ENCODE results near the gene SH3D19.
"Not testable (repeated sequence)": the region's sequence is repeated elsewhere in the genome, so short reads cannot be mapped to it uniquely, and the experiment has no call there.

The SH3D19 gene

DNA sequence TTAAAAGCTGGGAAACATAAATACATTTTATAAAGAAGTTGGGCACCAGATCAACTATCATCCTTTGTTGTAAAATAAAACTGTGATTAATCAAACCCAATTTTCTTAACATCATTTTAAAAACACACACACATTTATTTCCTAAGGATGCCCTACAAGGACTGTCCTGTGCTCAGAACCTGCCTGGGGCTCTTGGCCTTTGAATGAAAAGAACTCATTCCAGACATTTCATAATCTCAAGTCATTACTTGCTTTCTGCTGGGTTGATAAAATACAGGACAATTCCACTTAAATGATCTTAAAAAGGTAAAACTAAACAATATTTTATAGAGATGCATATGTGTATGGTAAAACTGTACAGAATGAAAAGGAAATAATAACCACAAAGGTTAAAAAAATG is 2.8 kb downstream of the SH3D19 start:
- DNase-seq (ENCODE audit: low read depth, low spot score), result no peak

DNA sequence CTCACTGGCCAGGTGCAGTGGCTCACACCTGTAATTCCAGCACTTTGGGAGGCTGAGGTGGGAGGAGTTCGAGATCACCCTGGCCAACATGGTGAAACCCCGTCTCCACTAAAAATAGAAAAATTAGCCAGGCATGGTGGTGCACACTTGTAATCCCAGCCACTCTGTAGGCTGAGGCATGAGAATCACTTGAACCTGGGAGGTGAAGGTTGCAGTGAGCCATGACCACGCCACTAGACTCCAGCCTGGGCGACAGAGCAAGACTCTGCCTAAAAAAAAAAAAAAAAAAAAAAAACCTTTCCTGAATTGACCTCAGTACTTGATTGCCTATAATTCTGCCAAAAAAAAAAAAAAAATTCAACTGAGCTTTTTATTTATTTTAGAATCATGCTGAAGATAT is 3.2 kb downstream of the SH3D19 start:
- not testable (repeated sequence) for DNase-seq (ENCODE audit: low read depth, low spot score)

DNA sequence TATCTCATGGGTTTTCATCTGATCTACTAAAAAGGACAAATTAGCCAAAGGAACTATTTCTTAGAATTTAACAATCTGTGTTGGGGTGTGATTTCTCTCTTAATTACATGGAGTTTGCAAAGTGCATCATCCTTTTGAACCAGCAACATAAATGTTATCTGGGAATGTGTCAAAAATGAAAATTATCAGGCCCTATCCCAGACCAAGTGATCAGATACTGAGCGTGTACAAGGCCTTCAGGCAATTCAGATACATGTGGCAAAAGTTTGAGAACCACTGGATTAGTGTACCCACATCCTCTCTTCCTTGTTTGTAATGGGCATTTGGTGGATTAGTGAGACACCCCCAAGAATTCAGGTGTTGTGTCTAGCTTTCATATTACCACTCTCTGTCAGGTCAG is 3.8 kb downstream of the SH3D19 start:
- DNase-seq (ENCODE audit: low read depth, low spot score), result no peak

DNA sequence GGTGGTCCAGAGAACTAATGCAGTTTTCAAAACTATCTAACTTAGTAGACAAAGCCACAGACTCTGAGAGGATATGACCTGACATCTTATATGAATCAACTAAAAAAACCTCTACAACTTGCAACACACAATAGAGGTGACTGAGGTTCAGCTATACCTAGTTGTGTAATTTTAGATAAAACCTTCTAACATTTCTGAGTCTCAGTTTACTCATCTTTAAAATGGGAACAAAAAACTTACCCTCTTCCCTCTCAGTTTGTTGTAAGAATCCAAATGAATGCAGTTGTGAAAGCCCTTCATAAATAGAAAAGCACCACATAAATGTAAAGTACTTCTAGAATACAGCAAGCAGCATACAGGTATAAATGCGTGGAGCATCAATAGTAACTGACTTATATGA is 5.9 kb downstream of the SH3D19 start:
- no peak for DNase-seq (ENCODE audit: low read depth, low spot score)

DNA sequence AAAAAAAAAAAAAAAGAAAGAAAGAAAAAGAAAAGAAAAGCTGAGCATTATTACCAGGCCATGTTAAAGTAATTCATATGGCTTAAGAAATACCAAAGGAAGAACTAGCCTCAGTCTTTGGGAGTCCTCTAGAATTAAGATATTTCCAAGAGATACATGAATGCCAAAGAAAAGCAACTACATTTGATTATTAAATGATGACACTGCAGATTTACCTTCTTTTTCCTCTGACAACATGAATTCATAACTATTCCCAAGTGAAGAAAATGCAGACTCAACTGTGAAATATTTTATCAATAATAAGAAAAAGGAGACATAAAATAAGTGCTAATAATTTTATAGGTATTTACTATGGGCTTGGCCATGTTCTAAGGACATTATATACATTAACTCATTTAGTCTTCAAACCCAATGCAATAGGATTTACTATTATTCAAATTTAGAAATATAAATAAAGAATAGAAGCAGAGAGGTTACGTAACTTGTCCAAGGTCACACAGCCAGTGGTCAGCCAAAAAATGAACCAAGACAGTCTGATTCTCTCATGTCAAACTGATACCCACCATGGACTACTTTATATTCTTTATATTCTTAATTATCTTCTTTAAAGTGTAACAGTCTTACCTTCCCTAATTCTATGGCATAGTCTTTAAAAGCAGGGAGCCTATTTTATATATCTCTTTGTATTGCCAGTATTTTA is 6.9 kb downstream of the SH3D19 start:
- no peak for DNase-seq (ENCODE audit: low read depth, low spot score)

DNA sequence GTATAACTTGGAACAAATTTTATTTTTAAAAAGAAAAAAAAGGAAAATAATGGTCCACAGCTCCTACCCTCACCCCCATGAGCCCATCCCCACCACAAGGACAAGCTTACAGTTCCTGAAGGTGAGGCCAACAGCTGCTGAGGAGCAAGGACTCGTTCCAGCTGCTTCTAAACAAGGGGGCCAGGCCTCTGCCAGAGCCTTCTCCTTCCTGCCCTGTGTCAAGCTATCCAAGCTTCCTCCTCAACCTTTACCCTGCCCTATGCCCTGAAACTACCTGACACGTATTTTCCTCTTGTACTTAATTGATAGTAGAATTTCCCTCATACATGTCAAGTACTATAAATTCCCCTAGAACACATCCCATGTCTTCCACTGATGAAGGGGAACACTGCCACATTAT is 8.8 kb downstream of the SH3D19 start:
- DNase-seq (ENCODE audit: low read depth, low spot score), result no peak

DNA sequence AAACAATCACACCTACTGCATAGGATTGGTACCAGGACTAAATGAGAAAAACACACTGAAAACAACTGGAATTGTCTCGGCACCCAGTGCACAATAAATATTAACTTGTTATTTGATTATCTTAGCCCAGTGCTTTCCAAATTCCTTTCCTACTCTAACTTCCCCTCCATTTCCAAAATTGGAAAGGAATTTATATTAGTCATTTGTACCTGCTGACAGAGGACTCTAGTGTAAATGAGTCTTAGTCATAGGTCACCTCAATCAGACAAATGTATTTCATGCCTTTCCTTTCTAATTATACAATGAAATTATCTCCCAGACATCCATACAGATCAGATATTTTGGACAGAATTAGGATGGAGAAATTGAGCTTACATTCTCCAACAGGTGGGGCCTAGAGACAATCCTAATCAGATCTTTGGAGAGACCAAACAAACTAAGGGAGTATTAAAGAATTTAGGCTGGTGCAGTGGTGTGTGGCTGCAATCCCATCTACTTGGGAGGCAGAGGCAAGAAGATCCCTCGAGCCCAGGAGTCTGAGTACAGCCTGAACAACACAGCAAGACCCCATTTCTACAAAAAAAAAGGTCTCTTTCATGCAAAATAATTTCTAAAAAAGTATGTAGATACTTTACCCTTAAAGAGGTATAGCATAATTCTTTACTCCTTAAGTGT is 10.1 kb downstream of the SH3D19 start:
- no peak for DNase-seq (ENCODE audit: low read depth, low spot score)

DNA sequence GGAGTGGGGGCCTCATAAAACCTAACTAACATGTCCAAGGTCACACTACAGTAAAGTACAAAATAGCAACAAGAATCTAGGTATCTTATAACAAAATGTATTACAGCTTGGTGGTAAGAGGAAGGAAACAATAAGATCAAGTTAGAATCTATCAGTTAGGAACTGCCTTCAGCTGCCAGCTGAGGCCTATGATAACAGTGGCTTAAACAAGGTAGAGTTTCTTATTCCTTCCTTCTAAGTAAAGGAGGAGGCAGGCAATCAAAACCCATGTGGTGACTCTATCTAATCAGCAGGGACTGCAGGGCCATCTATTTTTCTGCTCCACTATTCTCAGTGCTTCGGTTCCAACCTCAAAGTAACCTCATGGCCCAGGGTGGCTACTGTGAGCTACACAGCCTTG is 10.9 kb downstream of the SH3D19 start:
- DNase-seq (ENCODE audit: low read depth, low spot score), result no peak

DNA sequence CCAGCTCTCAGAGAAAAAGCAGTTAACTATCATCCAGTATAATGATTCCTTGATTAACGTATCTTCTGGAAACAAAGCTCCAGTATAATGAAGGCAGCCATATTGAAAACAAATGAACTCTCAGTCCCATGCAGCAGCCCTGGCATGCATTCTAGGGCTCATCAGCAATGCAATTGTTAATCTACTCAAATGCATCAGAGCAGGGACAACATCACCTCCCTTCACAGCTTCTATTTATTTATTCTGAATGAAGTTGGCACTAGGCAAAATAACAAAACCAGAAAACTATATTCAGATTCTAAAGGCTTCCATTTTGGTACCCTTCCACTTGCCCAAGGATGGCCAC is 11.4 kb downstream of the SH3D19 start:
- no peak for DNase-seq (ENCODE audit: low read depth, low spot score)

DNA sequence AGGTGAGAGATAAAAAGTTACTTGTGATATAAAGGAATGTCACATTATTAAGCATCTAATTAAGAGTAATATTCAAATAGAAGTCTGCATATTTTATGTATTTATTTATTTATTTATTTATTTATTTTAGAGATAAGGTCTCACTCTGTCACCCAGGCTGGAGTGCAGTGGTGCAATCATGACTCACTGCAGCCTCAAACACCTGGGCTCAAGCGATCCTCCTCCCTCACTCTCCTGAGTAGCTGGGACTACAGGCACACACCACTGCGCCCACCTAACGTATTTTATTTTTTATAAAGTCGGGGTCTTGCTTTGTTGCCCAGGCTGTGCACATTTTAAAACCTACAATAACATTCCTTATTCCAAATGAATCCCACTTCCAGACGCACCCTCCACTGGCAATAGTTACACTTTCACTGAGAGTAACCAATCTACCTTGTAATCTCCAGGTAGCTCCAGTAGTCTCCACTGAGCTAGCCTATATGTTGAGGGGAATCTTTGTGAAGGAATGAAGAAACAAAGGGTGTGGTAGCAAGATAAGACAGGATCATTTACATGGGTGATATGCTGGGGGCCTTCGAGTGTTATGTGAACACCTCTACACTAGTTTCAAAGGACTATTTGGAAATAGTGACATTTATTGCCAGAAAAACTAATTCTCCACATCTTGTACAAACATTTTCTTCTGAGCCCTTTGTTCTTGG is 11.9 kb downstream of the SH3D19 start:
- no peak for DNase-seq (ENCODE audit: low read depth, low spot score)

DNA sequence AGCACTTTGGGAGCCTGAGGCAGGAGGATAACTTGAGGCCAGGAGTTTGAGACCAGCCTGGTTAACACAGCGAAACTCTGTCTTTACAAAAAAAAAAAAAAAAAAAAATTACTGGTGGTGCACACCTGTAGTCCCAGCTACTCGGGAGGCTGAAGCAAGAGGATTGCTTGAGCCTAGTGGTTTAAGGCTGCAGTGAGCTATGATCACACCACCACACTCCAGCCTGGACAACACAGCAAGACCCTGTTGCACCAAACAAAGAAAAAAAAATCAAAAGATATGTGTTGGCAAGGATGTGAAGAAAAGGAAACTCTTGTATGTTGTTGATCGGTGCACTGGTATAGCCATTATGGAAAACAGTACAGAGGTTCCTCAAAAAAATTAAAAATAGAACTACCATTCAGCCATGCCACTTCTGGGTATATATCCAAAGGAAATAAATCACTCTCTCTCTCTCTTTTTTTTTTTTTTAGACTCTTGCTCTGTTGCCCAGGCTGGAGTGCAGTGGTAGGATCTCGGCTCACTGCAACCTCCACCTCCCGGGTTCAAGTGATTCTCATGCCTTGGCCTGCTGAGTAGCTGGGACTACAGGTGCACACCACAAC is 15.2 kb downstream of the SH3D19 start:
- no peak for DNase-seq (ENCODE audit: low read depth, low spot score)

DNA sequence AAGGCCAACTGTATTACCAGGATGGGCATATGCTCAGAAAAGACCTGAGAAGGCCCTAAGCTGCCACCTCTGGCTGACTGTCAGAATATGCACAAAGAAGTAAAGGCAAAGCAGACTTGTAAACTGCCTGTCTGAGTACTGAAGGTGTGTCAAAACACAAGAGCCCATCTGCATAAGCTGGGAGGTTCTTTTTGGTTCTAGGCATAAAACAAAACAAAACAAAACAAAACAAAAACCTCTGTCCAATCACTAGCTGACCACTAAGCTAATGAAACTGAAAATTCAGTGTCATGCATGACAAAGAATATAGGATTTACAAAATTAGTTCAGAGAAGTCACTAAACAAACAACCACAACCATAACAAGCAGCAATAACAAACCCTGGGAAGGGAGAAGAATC is 20.6 kb downstream of the SH3D19 start:
- no peak for DNase-seq (ENCODE audit: low read depth, low spot score)

DNA sequence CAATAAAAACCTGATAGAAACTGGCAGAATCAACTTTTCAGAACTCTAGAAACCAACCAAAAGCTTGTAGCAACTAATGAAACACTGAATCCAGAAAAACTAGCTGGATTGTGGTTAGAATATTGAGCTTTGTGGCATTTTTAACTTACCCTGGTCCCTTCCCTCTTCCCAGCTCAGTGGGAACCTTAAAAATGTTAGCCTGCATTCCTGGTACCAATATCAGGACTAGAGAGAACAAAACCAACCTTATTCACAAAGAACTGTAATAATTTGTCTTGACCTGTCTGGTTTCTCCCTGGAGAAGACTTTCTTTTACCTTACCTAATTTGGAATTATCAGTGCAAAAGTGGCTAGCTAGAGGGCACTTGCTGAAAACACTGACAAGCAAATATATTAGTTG is 21.2 kb downstream of the SH3D19 start:
- no peak for DNase-seq (ENCODE audit: low read depth, low spot score)

DNA sequence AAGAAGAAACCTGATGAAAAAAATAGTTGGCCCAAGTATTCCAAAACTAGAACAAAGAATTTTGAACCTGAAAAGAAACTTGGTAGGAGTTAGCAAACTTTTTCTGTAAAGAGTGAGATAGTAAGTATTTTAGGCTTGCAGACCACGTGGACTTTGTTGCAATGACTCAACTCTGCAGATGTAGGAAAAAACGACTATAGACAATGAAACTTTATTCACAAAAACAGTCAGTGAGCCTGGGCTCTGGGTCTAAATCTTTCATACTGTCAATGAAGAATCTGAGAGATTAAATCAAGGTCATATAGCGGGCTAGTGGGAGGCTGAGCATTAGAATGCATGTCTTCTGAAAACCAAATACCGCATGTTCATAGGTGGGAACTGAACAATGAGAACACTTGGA is 23.0 kb downstream of the SH3D19 start:
- DNase-seq (ENCODE audit: low read depth, low spot score), result no peak

DNA sequence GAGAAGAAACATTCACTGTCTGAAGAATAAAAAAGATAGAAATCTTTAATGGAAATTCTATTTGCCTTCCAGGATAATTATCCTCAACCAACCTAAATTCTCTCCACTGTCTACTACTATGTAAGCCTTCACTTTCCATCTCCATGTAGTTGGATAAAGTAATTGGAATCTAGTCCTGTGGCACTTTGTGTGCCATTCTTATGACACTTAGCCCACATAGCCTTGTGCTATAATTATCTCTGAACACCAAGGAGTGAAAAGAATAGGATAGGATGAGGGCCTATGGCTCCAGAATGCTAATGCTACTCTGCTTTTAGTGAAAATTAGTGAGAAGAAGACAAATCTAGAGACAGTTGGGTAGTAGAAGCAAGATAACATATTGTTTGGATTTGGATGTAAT is 28.2 kb downstream of the SH3D19 start:
- DNase-seq (ENCODE audit: low read depth, low spot score), result no peak

DNA sequence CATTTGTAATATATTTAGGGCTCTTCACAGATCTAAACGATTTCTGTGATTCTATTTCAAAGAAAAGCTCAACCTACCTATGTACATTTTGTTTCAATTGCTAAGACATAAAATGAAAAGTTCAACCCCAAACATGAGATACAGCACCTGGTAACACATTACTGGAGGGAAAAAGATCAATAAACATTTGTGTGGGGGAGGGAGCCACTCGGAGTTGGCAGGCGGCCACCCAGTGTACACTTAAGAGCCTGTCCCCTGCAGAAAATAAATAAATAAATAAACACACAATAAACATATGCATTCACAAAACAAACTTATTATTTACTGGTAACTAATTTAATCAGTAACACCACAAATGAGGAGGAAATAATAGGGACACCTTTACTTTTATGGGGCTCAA is 29.2 kb downstream of the SH3D19 start:
- no peak for DNase-seq (ENCODE audit: low read depth, low spot score)

DNA sequence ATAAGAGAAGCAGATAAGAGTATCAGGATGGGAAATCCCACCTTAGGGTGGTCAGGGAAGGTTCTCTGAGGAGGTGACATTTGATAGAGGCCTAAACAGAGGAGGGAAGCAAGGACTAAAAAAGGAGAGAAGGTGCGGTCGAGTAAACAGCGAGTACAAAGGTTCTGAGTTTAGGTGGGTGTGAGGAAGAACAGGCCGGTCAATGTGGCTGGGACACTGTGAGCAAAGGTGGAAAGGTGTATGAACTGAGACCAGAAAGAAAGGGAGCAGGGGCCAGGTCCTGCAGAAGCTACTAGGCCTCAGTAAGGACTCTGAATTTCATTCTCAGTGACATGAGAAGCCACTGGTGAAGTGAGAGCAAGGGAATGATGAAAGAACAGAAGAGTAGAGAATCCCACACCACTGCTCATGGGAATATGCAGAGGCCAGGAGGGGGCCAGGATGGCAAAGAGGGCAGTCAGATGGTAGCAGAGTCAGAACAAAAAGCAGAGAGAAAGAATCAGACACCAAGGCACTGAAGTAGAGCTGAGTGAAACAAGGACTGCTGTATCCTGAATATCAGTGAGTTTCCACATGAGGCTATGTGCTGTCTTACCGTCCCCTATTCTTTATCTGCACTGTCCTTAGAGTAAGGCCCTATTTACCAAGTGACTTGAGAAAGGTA is 30.4 kb downstream of the SH3D19 start:
- DNase-seq (ENCODE audit: low read depth, low spot score), result no peak

DNA sequence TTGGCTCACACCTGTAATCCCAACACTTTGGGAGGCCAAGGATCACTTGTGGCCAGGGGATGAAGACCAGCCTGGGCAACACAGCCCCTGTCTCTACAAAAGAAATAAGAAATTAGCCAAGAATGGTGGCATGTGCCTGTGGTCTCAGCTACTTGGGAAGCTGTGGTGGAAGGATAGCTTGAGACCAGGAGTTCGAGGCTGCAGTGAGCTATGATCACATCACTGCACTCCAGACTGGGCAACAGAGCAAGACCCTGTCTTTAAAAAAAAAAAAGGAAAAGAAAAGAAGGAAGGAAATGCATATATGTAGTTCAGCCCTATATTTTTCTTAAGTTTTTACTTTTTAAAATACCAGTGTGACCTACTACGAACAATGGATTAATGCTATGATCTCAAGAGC is 33.4 kb downstream of the SH3D19 start:
- no peak for DNase-seq (ENCODE audit: low read depth, low spot score)

DNA sequence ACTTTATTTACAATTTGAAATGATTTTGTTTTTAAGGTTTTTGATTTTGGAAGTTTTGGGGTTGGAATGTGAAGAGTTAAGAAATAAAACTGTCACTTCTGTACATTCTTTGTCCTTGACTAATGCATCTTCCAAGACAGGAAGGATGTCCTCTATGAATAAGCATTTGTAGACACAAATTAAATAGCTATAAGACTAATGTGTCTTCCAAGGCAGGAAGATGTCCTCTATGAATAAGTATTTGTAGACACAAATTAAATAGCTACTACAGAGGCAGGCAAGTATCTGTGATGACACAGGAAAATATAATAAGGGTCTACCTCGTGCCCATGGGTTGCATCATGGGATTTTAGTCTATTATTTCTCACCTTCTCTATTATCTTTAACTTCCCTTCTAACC is 33.9 kb downstream of the SH3D19 start:
- no peak for DNase-seq (ENCODE audit: low read depth, low spot score)

DNA sequence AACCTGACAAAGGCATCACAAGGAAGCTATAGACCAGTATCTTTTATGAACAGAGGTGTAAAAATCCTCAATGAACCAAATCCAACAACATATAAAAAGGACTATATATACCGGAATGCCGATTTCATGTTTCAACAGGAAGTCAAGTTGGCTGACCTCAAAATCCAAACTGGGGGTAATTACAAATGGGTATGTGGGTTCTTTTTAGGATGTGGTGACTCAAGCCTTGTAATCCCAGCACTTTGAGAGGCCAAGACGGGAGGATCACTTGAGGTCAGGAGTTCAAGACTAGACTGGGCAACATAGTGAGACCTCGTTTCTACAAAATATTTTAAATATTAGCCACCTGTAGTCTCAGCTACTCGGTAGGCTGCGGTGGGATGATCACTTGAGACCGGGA is 38.0 kb downstream of the SH3D19 start:
- DNase-seq (ENCODE audit: low read depth, low spot score), result no peak

DNA sequence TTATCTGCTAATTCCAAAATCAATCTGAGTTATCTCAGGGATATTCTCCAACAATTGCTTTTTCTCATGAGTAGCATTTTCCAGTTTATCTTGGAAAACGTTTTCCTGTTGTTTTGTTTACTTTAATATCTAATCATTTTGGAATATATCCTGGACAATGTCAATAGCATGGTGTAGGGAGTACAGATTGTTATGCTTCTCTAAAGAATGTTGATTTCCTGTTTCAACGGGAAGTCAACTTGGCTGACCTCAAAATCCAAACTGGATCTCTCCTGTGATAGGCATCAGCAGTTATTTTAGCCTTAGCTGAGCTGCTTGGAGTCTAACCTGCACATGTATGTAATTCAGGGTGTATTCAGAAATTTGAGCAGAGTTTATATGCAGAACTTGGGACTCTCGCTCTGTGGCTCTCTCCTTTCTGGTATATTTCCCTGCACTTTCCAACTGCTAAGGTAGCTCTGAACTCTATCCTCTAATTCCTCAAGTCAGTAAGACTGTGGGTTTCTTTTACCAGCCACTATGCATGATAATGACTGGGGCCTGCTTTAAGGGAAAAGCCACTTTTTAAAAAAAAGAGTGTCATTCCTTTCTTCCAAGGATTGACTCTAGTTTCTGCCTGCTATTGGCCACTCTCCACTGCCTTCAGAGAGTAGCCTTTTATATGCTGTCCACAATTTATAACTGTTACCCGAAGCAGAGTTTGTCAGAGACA is 40.7 kb downstream of the SH3D19 start:
- DNase-seq (ENCODE audit: low read depth, low spot score), result peak; percentile 47
